K562 (cell line): ENCODE measurements around the gene VAT1L. TPM values are rescaled to one million over a fixed set of nuclear protein-coding genes. Genes with fewer than 3 reads are reported as not detected.

Experiments
- CBFA2T2 ChIP-seq: fragments of 450-650 bp; conservative IDR thresholded peaks from 2 replicates; pipeline ENCODE4 v1.6.1; 2017; ENCODE audit warnings: mild to moderate bottlenecking
- CEBPG ChIP-seq, 3 experiments: fragments of 200-800 bp in 1 of 3; sonication (Bioruptor generic) in 1 of 3; sonication (generic) in 1 of 3; formaldehyde crosslinking in 1 of 3; IDR thresholded peaks in 2 of 3; conservative IDR thresholded peaks in 1 of 3; 2 replicates each; pipeline versions ENCODE4 v1.6.1 to v1.8.0; 2016 to 2022; ENCODE audit warnings: missing compliant biosample characterization in 2 of 3, missing genetic modification characterization in 2 of 3, mild to moderate bottlenecking in 1 of 3, missing genetic modification reagents in 1 of 3
- MGA ChIP-seq: fragments of 450-650 bp; IDR thresholded peaks from 2 replicates; pipeline ENCODE4 v1.6.1; 2016; ENCODE audit warnings: mild to moderate bottlenecking, moderate library complexity
- TRIM28 ChIP-seq: fragments of 450-650 bp; IDR thresholded peaks from 2 replicates; pipeline ENCODE4 v1.6.1; 2017
- ZFPM2 ChIP-seq: fragments of 250-450 bp; sonication (Bioruptor Pico); IDR thresholded peaks from 2 replicates; pipeline ENCODE4 v1.5.1; 2022; ENCODE audit warnings: mild to moderate bottlenecking
- ZNF57 ChIP-seq: fragments of 450-650 bp; formaldehyde crosslinking; IDR thresholded peaks from 2 replicates; pipeline ENCODE4 v1.4.0; 2020; ENCODE audit warnings: mild to moderate bottlenecking, moderate library complexity
- polyA plus RNA-seq, 8 experiments: library from polyadenylated mRNA; depleted of rRNA in 4 of 8; stranded (reverse) in 5 of 8; unstranded in 3 of 8; fragments of >200 nt; fragmentation: Nextera tagmentation in 2 of 8; fragmentation: Illumina TruSeq in 1 of 8; extraction: Ambion mirVana in 2 of 8; extraction: Trizol in 1 of 8; gene quantifications; 2 replicates each; pipeline versions ENCODE4 v1.2.1 to v1.2.3, GENCODE V29; 2011 to 2014; ENCODE audit warnings: inconsistent platforms in 1 of 8, missing spikeins in 1 of 8
- total RNA-seq, 7 experiments: library from RNA; depleted of rRNA in 6 of 7; stranded (reverse); fragments of >200 nt in 6 of 7; fragmentation: Illumina TruSeq in 2 of 7; extraction: Trizol in 2 of 7; gene quantifications; 2 replicates each; pipeline versions ENCODE4 v1.2.1 to v1.2.3, GENCODE V29; 2011 to 2021; ENCODE audit warnings: low replicate concordance in 1 of 7
- TF ChIP-seq, protein P1 (sequence below): fragments of 250-450 bp; sonication (Bioruptor Pico); IDR thresholded peaks from 2 replicates; pipeline ENCODE4 v1.8.0; 2022; ENCODE audit warnings: moderate library complexity, mild to moderate bottlenecking, inconsistent platforms

The VAT1L gene
- total and polyA plus RNA-seq, 9 of the 15 experiments (the other 6 are each of a cell fraction or from before 2014, with no cell fraction given): 0.01 TPM; not detected in 8

- TF ChIP-seq MGA (no peak), TRIM28 (no peak), CBFA2T2 (no peak), ZFPM2 (CRISPR knock-in tag) (no peak), ZNF57 (CRISPR knock-in tag) (no peak), CEBPG (CRISPR knock-in tag; IDR thresholded peaks at IDR 0.05) (no peak), CEBPG (tag; conservative IDR thresholded peaks at IDR 0.05 in 1 of 2, IDR thresholded peaks at IDR 0.05 in 1 of 2) (no peak)
- TF ChIP-seq, protein P1, sequence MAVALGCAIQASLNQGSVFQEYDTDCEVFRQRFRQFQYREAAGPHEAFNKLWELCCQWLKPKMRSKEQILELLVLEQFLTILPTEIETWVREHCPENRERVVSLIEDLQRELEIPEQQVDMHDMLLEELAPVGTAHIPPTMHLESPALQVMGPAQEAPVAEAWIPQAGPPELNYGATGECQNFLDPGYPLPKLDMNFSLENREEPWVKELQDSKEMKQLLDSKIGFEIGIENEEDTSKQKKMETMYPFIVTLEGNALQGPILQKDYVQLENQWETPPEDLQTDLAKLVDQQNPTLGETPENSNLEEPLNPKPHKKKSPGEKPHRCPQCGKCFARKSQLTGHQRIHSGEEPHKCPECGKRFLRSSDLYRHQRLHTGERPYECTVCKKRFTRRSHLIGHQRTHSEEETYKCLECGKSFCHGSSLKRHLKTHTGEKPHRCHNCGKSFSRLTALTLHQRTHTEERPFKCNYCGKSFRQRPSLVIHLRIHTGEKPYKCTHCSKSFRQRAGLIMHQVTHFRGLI (CRISPR knock-in tag): no peak
These were observed 12.2 kb upstream of the VAT1L start (continued) for GRCh38 chr16:77775911-77776909.
